HG03521 (cell line): Measurements from ENCODE around the gene CLEC1A.

ENCODE experiments used
- ATAC-seq: cut with Tn5 transposase; IDR thresholded peaks from one replicate; pipeline ENCODE4 v1.9.1; 2021; ENCODE audit warnings: mild to moderate bottlenecking, moderate library complexity; ENCODE audit not compliant: unreplicated experiment

CLEC1A gene

GRCh38 chr12:10101648-10102220, 2.9 kb upstream of the CLEC1A start:
- ATAC-seq: no peak

- ATAC-seq: no peak
Observed at GRCh38 chr12:10101042-10101579, 2.3 kb upstream of the CLEC1A start.

GRCh38 chr12:10097521-10097920, 1.3 kb downstream of the CLEC1A start:
- no peak for ATAC-seq

GRCh38 chr12:10095971-10096370, 2.8 kb downstream of the CLEC1A start:
- ATAC-seq: no peak

- no peak for ATAC-seq
Observed at GRCh38 chr12:10094646-10095395, 4.0 kb downstream of the CLEC1A start.

GRCh38 chr12:10088955-10089900, 9.6 kb downstream of the CLEC1A start:
- ATAC-seq: no peak

- no peak for ATAC-seq
Observed at GRCh38 chr12:10088031-10088430, 10.8 kb downstream of the CLEC1A start.

- ATAC-seq: no peak
Observed at GRCh38 chr12:10086387-10086786, 12.4 kb downstream of the CLEC1A start.

- no peak for ATAC-seq
Observed at GRCh38 chr12:10084733-10085132, 14.1 kb downstream of the CLEC1A start.

GRCh38 chr12:10082117-10082874, 16.5 kb downstream of the CLEC1A start:
- ATAC-seq: no peak

- no peak for ATAC-seq
Observed at GRCh38 chr12:10075451-10075850, 23.3 kb downstream of the CLEC1A start.

- ATAC-seq: no peak
Observed at GRCh38 chr12:10073261-10073660, 25.5 kb downstream of the CLEC1A start.

- ATAC-seq: no peak
Observed at GRCh38 chr12:10072131-10072530, 26.7 kb downstream of the CLEC1A start.

GRCh38 chr12:10070380-10070779, 28.4 kb downstream of the CLEC1A start:
- no peak for ATAC-seq

GRCh38 chr12:10069976-10070375, 28.8 kb downstream of the CLEC1A start:
- no peak for ATAC-seq

GRCh38 chr12:10069099-10069498, 29.7 kb downstream of the CLEC1A start:
- ATAC-seq: no peak

- ATAC-seq: no peak
Observed at GRCh38 chr12:10068644-10069043, 30.1 kb downstream of the CLEC1A start.

- no peak for ATAC-seq
Observed at GRCh38 chr12:10067942-10068341, 30.8 kb downstream of the CLEC1A start.

GRCh38 chr12:10067264-10067663, 31.5 kb downstream of the CLEC1A start:
- no peak for ATAC-seq

- no peak for ATAC-seq
Observed at GRCh38 chr12:10065241-10065640, 33.5 kb downstream of the CLEC1A start.

- ATAC-seq: no peak
Observed at GRCh38 chr12:10058387-10058786, 40.4 kb downstream of the CLEC1A start.
